ENCODE measurements around the gene CHST15. TPM values are rescaled to one million over a fixed set of nuclear protein-coding genes. Genes with fewer than 3 reads are reported as not detected.

The CHST15 gene
- 8.6 to 10.9 TPM (median 10.3 TPM) in 5 replicates for total RNA-seq (2022; extraction: Qiagen RNA extraction; ENCODE audit: low read depth)

GRCh38 chr10:124092860-124093773 is at the start of gene CHST15:
Gene CHST15, minus strand, starts transcription at chr10:124093598. Its CDS starts 47,386 bp downstream, at chr10:124046212.

Other genes with a start within 250 kb of the CHST15 start
- not detected in 5 replicates for gene CPXM2, start 201.8 kb downstream of the CHST15 start, total RNA-seq (2022; extraction: Qiagen RNA extraction; ENCODE audit: low read depth)